ENCODE results near the gene SHISA7.
"Not testable (repeated sequence)": the region's sequence is repeated elsewhere in the genome, so short reads cannot be mapped to it uniquely, and the experiment has no call there.

SHISA7 gene

GRCh38 chr19:55443824-55444480 lies 852 bp upstream of the SHISA7 start:
- DNase-seq = no peak

- DNase-seq = no peak
These were observed 633 bp downstream of the SHISA7 start for GRCh38 chr19:55442372-55442961.

GRCh38 chr19:55441692-55442321 lies 1.3 kb downstream of the SHISA7 start:
- no peak for DNase-seq

GRCh38 chr19:55441319-55441691 lies 1.8 kb downstream of the SHISA7 start:
- DNase-seq = no peak

GRCh38 chr19:55440411-55441105 lies 2.5 kb downstream of the SHISA7 start:
- no peak for DNase-seq

- DNase-seq = no peak
These were observed 4.0 kb downstream of the SHISA7 start for GRCh38 chr19:55439052-55439451.

- DNase-seq = no peak
These were observed 5.7 kb downstream of the SHISA7 start for GRCh38 chr19:55437410-55437809.

- DNase-seq = no peak
These were observed 6.3 kb downstream of the SHISA7 start for GRCh38 chr19:55436847-55437246.

GRCh38 chr19:55435020-55435419 lies 8.1 kb downstream of the SHISA7 start:
- DNase-seq = no peak

GRCh38 chr19:55434356-55434919 lies 8.7 kb downstream of the SHISA7 start:
- DNase-seq = no peak

- DNase-seq = no peak
These were observed 9.8 kb downstream of the SHISA7 start for GRCh38 chr19:55433292-55433691.

- no peak for DNase-seq
These were observed 10.7 kb downstream of the SHISA7 start for GRCh38 chr19:55432241-55432959.

- DNase-seq = no peak
These were observed 11.9 kb downstream of the SHISA7 start for GRCh38 chr19:55431183-55431582.

GRCh38 chr19:55426042-55426441 lies 17.1 kb downstream of the SHISA7 start:
- no peak for DNase-seq

- no peak for DNase-seq
These were observed 18.6 kb downstream of the SHISA7 start for GRCh38 chr19:55424518-55424917.

GRCh38 chr19:55423225-55424005 lies 19.7 kb downstream of the SHISA7 start:
- DNase-seq = no peak

GRCh38 chr19:55421281-55421680 lies 21.8 kb downstream of the SHISA7 start:
- not testable (repeated sequence) for DNase-seq

GRCh38 chr19:55419624-55420236 lies 23.4 kb downstream of the SHISA7 start:
- no peak for DNase-seq

GRCh38 chr19:55419103-55419502 lies 24.0 kb downstream of the SHISA7 start:
- DNase-seq = no peak

- no peak for DNase-seq
These were observed 24.9 kb downstream of the SHISA7 start for GRCh38 chr19:55418185-55418584.

GRCh38 chr19:55410168-55410567 lies 32.9 kb downstream of the SHISA7 start:
- no peak for DNase-seq

GRCh38 chr19:55409179-55409578 lies 33.9 kb downstream of the SHISA7 start:
- not testable (repeated sequence) for DNase-seq

Measured in SHP77 treated with DMSO at 0.1 percent for 48 hours (cell line).